HG03039 (cell line): ENCODE data around the gene DMRT2.

Source experiments
- ATAC-seq: cut with Tn5 transposase; IDR thresholded peaks from one replicate; pipeline ENCODE4 v1.9.1; 2021; ENCODE audit warnings: mild to moderate bottlenecking, moderate library complexity; ENCODE audit not compliant: unreplicated experiment

Gene DMRT2

GRCh38 chr9:1046639-1047572 lies 3.3 kb upstream of the DMRT2 start:
- no peak for ATAC-seq

- ATAC-seq = no peak
These were observed 2.4 kb upstream of the DMRT2 start for GRCh38 chr9:1047591-1048230.

- no peak for ATAC-seq
These were observed 1.9 kb upstream of the DMRT2 start for GRCh38 chr9:1048231-1048619.

GRCh38 chr9:1048811-1049210 lies 1.3 kb upstream of the DMRT2 start:
- no peak for ATAC-seq

GRCh38 chr9:1049641-1050040 lies 516 bp upstream of the DMRT2 start:
- ATAC-seq = no peak

DNA sequence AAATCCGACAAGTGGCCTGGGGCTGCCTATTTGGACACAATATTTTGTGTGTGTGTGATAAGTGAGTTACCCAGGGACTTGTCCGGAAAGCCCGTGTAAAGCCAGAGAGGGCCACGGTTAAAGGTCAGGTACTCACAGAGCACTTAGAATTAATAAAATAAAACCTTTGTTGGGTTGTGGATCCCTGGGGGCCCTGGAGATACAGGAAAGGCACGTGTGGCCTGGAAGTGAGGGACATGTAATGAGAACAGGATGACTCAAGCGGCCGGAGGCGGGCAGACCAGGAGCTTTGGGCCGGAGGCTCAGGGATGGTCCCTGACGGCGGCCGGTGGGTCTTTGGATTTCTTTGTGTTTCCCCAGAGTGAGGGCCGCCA lies 1.0 kb downstream of the DMRT2 start:
- ATAC-seq = no peak

DNA sequence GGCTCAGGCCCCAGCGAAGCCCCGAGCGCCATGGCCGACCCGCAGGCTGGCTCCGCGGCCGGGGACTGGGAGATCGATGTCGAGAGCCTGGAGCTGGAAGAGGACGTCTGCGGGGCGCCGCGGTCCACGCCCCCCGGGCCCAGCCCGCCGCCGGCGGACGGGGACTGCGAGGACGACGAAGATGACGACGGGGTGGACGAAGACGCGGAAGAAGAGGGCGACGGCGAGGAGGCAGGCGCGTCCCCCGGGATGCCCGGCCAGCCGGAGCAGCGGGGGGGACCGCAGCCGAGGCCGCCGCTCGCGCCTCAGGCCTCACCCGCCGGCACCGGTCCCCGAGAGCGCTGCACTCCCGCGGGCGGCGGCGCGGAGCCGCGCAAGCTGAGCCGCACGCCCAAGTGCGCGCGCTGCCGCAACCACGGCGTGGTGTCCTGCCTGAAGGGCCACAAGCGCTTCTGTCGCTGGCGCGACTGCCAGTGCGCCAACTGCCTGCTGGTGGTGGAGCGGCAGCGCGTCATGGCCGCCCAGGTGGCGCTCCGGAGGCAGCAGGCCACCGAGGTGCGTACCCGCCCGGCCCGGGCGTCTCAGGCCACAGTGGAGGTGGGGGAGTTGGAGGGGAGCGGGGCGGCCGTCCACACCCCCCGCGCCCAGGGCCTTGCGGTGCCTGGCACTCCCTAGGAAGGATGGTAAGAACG lies 1.6 kb downstream of the DMRT2 start:
- ATAC-seq = no peak

GRCh38 chr9:1052365-1053281 lies 2.5 kb downstream of the DMRT2 start:
- ATAC-seq = no peak

DNA sequence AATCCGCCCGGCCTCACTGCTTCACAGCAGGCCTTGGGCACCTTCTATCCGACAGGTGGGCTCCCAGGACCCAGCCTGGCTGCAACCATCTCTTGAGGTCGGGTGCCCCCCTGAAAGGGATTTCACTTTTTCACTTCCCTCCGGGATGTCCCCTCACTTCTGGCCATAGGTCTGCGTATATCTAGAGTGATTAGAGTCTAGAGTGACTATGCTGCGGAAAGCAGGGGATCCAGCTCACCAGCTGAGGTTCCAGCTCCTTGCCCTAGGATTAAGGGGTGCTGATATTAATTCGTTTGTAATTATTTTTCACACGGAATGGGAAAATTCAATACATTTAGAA lies 3.1 kb downstream of the DMRT2 start:
- no peak for ATAC-seq

GRCh38 chr9:1053986-1054425 lies 3.8 kb downstream of the DMRT2 start:
- ATAC-seq = no peak

DNA sequence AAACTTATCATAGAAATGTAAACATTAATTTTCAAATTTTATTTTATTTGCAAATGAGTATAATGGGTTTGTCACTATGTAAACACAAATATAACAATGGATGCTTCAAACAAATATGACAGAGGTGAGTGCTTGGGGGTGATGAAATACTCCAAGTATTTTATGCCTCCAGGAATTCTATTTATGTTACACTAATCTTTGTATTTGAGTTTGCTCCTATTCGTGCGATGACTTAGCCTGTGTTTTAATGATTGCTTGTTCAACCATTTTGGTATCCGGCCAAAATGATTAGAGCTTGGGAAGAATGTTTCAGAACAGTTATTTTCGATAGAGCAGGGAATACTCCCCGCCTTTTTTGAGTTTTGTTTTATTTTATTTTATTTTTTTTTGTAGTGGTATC lies 5.0 kb downstream of the DMRT2 start:
- no peak for ATAC-seq

GRCh38 chr9:1057910-1058309 lies 7.8 kb downstream of the DMRT2 start:
- no peak for ATAC-seq

DNA sequence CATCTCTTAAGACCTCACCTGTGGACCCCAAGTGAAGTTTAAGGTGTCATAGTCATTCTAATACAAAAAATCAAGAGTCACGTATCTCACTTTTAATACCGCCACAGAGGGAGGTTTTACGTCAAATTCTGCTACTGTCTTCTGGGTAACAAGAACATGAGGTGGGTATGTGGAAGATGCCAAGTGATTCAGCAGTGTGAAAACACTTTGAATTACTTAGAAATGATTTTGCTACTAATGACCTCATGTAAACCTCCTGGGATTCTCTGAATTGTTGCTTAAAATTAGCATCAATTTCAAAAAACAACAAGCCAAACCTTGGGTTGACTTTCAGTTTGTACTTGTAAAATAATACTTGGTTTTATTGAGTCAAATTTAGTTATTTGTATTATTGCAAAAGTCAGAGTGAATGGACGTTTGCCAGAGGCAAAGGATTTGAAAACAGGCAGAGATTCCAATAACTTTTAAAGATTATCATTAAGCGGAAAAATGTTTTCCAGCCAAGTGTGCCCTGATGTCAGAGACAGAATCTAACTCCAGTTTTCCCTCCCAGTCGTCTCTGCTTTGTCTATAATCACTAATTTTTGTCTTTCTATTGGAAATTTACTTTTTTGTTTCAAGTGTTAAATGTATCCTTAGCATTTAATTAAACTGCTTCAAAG lies 8.8 kb downstream of the DMRT2 start:
- no peak for ATAC-seq

DNA sequence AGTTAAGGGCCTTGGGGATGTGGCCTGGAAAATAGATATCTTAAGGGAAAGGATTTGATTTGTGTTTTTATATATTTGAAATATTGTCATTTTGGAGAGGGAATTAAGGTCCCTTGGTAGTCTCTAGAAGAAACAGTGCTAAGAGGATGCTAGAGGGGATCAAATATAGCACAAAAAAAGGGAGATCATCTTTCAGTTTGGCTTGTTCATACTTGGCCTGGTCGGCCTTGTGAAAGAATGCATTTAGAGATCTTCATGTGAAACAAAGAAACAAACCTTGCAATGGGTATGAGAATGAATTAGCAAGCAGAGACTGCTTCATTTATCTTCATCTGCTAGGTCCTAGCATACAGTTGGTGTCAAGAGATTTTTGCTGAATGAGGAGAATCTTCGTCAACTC lies 15.0 kb downstream of the DMRT2 start:
- ATAC-seq = no peak

DNA sequence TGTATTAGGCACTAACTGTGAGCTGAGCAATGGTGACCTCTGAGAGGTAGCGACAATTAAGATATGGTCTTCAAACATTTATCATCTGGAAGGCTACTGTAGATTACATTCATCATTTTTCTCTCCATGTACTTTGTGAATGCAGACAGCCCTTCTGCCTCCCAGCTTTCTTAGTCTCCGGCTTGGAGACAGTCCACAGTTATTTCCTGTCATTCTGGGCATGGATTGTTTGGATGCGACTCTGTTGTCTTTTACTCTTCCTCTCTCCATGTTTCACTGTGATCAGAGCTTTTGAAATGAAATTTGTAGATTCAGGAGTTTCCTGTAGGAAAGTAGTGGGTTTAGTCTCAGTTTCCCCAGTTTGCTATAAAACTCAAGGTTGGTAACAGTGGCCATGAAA lies 20.5 kb downstream of the DMRT2 start:
- ATAC-seq = no peak

- ATAC-seq = no peak
These were observed 21.6 kb downstream of the DMRT2 start for GRCh38 chr9:1071730-1072129.

DNA sequence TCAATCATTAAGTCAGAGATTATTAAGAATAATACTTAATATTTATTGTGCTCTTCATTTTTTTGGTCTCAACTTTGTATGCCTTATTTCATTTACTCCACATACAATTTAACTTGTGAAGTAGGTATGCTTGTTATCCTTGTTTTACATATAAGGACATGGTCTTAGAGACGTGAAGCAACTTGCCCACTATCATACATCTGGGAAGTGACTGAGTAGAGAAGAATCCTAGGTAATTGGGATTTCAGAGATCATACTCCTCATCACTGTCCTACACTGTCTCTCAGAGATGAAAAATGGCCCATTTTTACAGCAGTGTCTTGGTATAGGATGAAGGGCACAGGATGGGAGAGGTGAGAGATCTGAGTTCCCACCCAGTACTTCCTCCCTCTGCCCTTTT lies 23.3 kb downstream of the DMRT2 start:
- ATAC-seq = no peak

DNA sequence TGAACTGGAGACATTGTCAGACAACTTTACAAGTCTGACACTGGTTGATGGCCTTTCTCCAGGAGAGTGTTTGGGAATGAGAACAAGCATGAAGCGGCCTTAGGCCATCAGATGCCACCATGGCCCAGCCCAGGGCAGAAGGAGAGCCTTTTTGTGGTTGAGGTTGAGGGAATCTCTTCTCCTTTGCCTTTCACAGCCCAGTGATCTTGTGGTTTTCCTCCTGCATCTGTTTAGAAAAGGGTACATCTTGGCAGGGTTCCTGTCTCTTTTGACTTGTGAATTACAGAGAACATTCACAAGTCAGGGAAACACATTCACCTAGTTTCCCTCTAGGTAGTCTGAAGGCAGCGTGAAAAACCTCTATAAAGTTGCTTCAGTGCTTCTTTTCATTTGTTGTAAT lies 27.5 kb downstream of the DMRT2 start:
- ATAC-seq = no peak

- ATAC-seq = no peak
These were observed 33.3 kb downstream of the DMRT2 start for GRCh38 chr9:1083325-1083913.

DNA sequence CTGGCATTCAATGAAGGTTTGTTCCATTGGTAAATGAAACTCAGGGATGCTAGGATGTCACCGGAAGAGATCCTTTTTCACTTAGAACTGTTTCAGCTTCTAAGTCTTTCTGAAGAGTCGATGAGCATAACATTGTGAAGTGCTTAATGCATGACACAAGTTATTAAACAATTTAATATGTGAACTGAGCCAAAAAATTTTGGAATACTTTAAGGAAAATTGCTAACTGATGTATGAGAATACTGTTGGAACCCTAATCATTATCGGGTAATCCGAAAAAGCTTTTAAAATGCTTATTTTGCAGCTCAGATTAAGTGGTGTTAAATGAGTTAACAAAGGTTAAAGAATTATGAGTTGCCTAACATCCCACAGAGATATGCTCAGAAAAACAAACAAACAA lies 34.9 kb downstream of the DMRT2 start:
- ATAC-seq = no peak
